Cardiac fibroblast (primary cell): Measurements from ENCODE around the gene IDE.
A peak's percentile ranks its signal among the peaks of the same experiment; 100 is the strongest.

Experiments used
- DNase-seq, 2 donors: peaks; one replicate each; pipeline versions ENCODE4 v3.0.0 to v3.0.0-alpha.2; 2010; ENCODE audit warnings: low read depth in 2 of 2
- H3K4me3 ChIP-seq, 2 donors: replicated peaks in 1 of 2; 1 replicate in 1 of 2; 2 replicates in 1 of 2; pipeline ENCODE4 v1.5.1; 2011; ENCODE audit warnings: low read depth in 2 of 2, low read length in 2 of 2, mild to moderate bottlenecking in 2 of 2, moderate library complexity in 1 of 2
- TF ChIP-seq, protein P1 (sequence below): IDR thresholded peaks from one replicate; pipeline ENCODE4 v1.5.1; 2011; ENCODE audit warnings: low read depth, mild to moderate bottlenecking, low read length, inconsistent platforms

IDE gene

DNA sequence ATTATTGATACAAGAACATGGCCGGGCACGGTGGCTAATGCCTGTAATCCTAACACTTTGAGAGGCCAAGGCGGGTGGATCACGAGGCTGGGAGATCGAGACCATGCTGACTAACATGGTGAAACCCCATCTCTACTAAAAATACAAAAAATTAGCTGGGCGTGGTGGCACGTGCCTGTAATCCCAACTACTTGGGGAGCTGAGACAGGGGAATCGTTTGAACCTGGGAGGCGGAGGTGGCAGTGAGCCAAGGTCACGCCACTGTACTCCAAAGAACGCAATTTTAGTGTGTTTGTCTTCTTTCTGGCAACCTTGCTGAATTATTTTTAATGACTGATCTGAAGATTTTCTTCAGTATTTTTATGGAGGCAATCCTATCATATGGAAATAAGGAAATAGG, 46.2 kb downstream of the IDE start:
- TF ChIP-seq, protein P1, sequence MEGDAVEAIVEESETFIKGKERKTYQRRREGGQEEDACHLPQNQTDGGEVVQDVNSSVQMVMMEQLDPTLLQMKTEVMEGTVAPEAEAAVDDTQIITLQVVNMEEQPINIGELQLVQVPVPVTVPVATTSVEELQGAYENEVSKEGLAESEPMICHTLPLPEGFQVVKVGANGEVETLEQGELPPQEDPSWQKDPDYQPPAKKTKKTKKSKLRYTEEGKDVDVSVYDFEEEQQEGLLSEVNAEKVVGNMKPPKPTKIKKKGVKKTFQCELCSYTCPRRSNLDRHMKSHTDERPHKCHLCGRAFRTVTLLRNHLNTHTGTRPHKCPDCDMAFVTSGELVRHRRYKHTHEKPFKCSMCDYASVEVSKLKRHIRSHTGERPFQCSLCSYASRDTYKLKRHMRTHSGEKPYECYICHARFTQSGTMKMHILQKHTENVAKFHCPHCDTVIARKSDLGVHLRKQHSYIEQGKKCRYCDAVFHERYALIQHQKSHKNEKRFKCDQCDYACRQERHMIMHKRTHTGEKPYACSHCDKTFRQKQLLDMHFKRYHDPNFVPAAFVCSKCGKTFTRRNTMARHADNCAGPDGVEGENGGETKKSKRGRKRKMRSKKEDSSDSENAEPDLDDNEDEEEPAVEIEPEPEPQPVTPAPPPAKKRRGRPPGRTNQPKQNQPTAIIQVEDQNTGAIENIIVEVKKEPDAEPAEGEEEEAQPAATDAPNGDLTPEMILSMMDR, result no peak
- DNase-seq, result no peak
- no peak overlapping the region for H3K4me3 ChIP-seq

DNA sequence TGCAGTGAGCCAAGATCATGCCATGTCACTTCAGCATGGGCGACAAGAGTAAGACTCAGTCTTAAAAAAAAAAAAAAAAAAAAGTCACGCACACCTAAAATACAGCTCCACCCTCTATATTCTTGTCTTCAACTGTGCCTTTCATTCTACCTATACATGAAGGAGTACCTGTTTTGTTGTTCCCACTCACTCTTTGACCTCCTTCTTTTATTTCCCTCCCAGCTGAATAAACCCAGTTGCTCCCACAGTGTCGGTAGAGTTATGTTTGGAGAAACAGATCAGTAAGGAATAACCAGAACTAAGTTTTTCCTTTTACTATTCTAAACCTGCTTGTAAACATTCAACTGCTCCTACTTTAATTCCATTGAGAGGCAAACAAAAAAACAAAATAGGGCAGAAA, 50.3 kb downstream of the IDE start:
- TF ChIP-seq, protein P1, result no peak
- no peak for DNase-seq
- no peak overlapping the region for H3K4me3 ChIP-seq

DNA sequence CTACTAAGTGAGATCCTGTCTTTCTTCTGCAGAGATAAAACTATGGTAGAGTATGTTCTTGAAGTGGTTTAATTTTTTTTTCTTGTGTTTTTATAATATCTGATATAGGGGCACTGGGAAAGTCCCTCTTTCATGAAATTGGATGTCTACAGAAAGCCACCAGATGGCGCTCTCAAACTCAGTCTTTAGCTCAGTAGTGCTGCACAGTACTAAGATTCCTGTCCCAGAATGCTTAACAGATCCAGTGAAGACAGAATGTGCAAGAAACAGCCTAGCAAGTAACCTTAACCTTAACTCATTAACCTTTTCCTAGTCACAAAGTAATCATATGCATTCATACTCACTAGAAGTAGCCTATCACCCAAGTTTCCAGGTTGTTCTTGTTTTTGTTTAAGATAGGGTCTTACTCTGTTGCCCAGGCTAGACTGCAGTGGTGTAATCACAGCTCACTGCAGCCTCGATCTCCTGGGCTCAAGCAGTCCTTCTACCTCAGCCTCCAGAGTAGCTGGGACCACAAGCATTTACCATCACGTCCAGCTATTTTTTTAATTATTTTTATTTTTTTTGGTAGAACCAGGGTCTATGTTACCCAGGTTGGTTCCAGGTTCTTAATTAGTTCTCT, 56.7 kb downstream of the IDE start:
- peak; percentile 87 to 88 for DNase-seq
- TF ChIP-seq, protein P1, result peak; percentile 73
- H3K4me3 ChIP-seq, result no peak overlapping the region

DNA sequence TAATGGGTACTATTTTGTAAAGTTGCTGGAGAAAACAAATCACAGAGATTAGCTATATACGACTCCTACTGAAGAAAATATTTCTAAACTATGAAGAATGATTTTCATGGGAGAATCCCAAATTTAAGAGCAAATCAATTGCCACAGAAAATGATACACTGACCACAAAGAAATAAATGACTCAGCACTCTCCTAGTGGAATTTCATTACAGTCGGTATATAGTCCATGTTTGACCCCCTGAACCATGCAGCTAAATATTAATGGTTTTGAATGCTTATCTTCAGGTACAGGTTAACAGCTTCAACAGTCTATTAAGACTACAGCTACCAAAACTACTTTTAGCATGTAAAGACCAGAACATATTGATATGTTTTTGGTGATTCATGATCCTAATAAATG, 65.0 kb downstream of the IDE start:
- TF ChIP-seq, protein P1, result no peak
- no peak for DNase-seq
- H3K4me3 ChIP-seq, result no peak overlapping the region

DNA sequence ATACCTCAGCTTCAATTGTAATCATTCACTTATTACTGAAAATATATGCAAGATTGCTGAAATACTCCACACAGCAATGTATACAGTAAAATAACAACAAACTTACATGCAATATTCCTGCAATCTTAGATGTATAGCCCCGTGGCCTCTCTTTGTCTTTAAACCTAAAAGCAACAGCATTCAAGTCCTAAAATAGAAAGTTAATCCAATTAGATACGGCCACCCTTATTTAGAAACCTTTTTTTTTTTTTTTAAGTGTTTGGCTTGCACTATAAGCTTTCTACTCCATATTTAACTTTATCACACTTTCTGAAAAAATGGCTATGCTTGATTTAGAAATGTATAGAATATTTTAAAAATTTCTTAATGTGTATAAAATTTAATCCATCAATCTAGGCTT, 67.6 kb downstream of the IDE start:
- no peak for DNase-seq
- TF ChIP-seq, protein P1, result no peak
- no peak overlapping the region for H3K4me3 ChIP-seq

DNA sequence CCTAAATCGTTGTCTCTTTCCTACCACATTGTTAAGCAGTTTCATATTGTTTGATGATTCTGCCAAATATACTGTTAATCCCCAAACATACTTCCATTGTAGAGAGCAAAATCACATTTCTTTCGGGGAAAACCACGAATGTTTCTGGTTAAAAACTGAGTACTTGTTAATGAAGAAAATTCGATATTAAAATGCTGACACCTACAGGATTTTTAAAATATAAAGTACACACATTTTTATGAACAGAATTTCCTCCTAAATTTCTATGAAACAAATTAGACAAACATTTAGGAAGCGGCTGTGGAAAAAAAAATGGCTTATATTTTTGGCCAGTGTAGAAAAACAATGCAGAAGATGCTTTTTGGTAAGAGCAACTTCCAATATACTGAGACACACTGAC, 68.8 kb downstream of the IDE start:
- no peak for DNase-seq
- TF ChIP-seq, protein P1, result no peak
- H3K4me3 ChIP-seq, result no peak overlapping the region

DNA sequence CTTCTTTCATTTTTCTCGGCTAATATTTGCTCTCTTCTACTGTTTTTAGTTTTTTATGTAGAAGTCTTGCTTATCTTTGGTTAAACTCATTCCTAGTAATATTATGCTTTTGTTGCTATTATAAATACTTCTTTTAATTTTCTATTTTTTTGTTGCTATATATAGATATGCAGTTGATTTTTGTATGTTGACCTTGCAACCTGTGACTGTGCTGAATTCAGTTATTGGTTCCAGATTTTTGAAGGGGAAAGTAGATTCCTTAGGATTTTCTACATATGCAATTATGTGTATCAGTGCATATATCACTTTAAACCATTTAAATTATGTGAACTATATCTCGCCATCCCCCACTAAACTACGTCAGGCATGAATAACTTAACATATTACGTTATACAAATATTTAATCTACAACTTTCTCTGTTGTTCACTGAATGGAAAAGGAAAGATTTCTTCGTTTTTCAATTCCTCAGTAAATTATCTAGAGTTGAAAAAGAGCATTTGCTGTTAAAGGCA, 71.5 kb downstream of the IDE start:
- H3K4me3 ChIP-seq, result no peak overlapping the region
- TF ChIP-seq, protein P1, result no peak
- no peak for DNase-seq
